ENCODE results near the gene ERICH6B.

The ERICH6B gene

GRCh38 chr13:45536224-45536623 lies 79.3 kb downstream of the ERICH6B start:
- TF ChIP-seq CTCF (IDR thresholded peaks at IDR 0.05; ENCODE audit: low read depth, low read length, missing control alignments): no peak
- no peak for DNase-seq (ENCODE audit: extremely low read depth, low read depth)

GRCh38 chr13:45534604-45535003 lies 80.9 kb downstream of the ERICH6B start:
- no peak for DNase-seq (ENCODE audit: extremely low read depth, low read depth)
- H3K4me3 ChIP-seq (replicated peaks; ENCODE audit: low read depth, low read length): no peak overlapping the region
- TF ChIP-seq CTCF (IDR thresholded peaks at IDR 0.05; ENCODE audit: low read depth, low read length, missing control alignments): no peak

More at GRCh38 chr13:45536224-45536623, 79.3 kb downstream of the ERICH6B start:
- no peak overlapping the region for H3K4me3 ChIP-seq (replicated peaks; ENCODE audit: low read depth, low read length)

- no peak for TF ChIP-seq CTCF (IDR thresholded peaks at IDR 0.05; ENCODE audit: low read depth, low read length, missing control alignments)
- no peak for DNase-seq (ENCODE audit: extremely low read depth, low read depth)
These were observed 85.8 kb downstream of the ERICH6B start for GRCh38 chr13:45529758-45530157.

GRCh38 chr13:45527699-45528462 lies 87.7 kb downstream of the ERICH6B start:
- no peak for DNase-seq (ENCODE audit: extremely low read depth, low read depth)
- TF ChIP-seq CTCF (IDR thresholded peaks at IDR 0.05; ENCODE audit: low read depth, low read length, missing control alignments): no peak
- H3K4me3 ChIP-seq (replicated peaks; ENCODE audit: low read depth, low read length): no peak overlapping the region

More at GRCh38 chr13:45529758-45530157, 85.8 kb downstream of the ERICH6B start:
- no peak overlapping the region for H3K4me3 ChIP-seq (replicated peaks; ENCODE audit: low read depth, low read length)

GRCh38 chr13:45522571-45522970 lies 93.0 kb downstream of the ERICH6B start:
- DNase-seq (ENCODE audit: extremely low read depth, low read depth): peak; percentile 29
- no peak for TF ChIP-seq CTCF (IDR thresholded peaks at IDR 0.05; ENCODE audit: low read depth, low read length, missing control alignments)
- no peak overlapping the region for H3K4me3 ChIP-seq (replicated peaks; ENCODE audit: low read depth, low read length)

- DNase-seq (ENCODE audit: extremely low read depth, low read depth): peak; percentile 62
- no peak overlapping the region for H3K4me3 ChIP-seq (replicated peaks; ENCODE audit: low read depth, low read length)
- TF ChIP-seq CTCF (IDR thresholded peaks at IDR 0.05; ENCODE audit: low read depth, low read length, missing control alignments): no peak
These were observed 94.2 kb downstream of the ERICH6B start for GRCh38 chr13:45521297-45521696.
